Lower lobe of right lung (tissue), 2 donors: ENCODE data around the gene RPS18. TPM values are rescaled to one million over a fixed set of nuclear protein-coding genes. Genes with fewer than 3 reads are reported as not detected.
A peak's percentile ranks its signal among the peaks of the same experiment; 100 is the strongest.

Experiments
- ATAC-seq, 2 donors: fragments of 200-7000 bp; cut with Tn5 transposase; one replicate each; pipeline ENCODE4 v1.9.1; 2020 to 2022; ENCODE audit warnings: mild to moderate bottlenecking in 2 of 2, moderate library complexity in 2 of 2
- DNase-seq: peaks from one replicate; pipeline ENCODE4 v3.0.0-alpha.2; 2020
- H3K27ac ChIP-seq: fragments of 200-600 bp; one replicate; pipeline ENCODE4 v1.8.0; 2022
- H3K27me3 ChIP-seq: fragments of 200-600 bp; one replicate; pipeline ENCODE4 v1.8.0; 2022; ENCODE audit warnings: low read depth
- H3K36me3 ChIP-seq: fragments of 200-600 bp; one replicate; pipeline ENCODE4 v1.8.0; 2022; ENCODE audit warnings: mild to moderate bottlenecking
- H3K4me1 ChIP-seq: fragments of 200-600 bp; one replicate; pipeline ENCODE4 v1.8.0; 2022
- H3K4me3 ChIP-seq: fragments of 200-600 bp; one replicate; pipeline ENCODE4 v1.8.0; 2022; ENCODE audit warnings: mild to moderate bottlenecking
- H3K9me3 ChIP-seq: fragments of 200-600 bp; one replicate; pipeline ENCODE4 v1.8.0; 2022
- CTCF ChIP-seq: fragments of 200-600 bp; IDR thresholded peaks from one replicate; pipeline ENCODE4 v1.8.0; 2022; ENCODE audit warnings: antibody characterized with exemption, mild to moderate bottlenecking
- intact Hi-C: fragments of 100-400 bp; cut with DNase I; formaldehyde crosslinking; loops from one replicate; pipeline ENCODE4 v1.11.0; 2022
- total RNA-seq: library from RNA; stranded (reverse); fragmentation: NEBNext Ultra II Directional; extraction: Animal tissue kit (Norgen Biotek cat#: 25700); gene quantifications from one replicate; pipeline ENCODE4 v1.2.1, GENCODE V29; 2021
- donor health status: DM: no; HTN: yes; CAD: no; lungs with severe emphysema.

RPS18 gene
- total RNA-seq, 1 donor from 2014 or later = 1,662 TPM

- no peak for TF ChIP-seq CTCF
- intact Hi-C loops = no loop called here
Observed at GRCh38 chr6:33296797-33297405, 25.0 kb downstream of the RPS18 start.

GRCh38 chr6:33297406-33297955 is 25.6 kb downstream of the RPS18 start:
- intact Hi-C loops = no loop called here
- peaks cover 55% of the 10 kb centered on the region for H3K36me3 ChIP-seq
- peak; percentile 27 to 49 for ATAC-seq

More at GRCh38 chr6:33296797-33297405, 25.0 kb downstream of the RPS18 start:
- no peaks in the 10 kb centered on the region for H3K9me3 ChIP-seq
- no peak for DNase-seq
- H3K27me3 ChIP-seq = no peaks in the 10 kb centered on the region
- peak overlapping the region; percentile 90 for H3K27ac ChIP-seq
- peak overlapping the region; percentile 70 for H3K4me3 ChIP-seq
- ATAC-seq = no peak
- H3K36me3 ChIP-seq = peaks cover 55% of the 10 kb centered on the region
- peaks cover 38% of the 10 kb centered on the region for H3K4me1 ChIP-seq

GRCh38 chr6:33297956-33298772 is 26.3 kb downstream of the RPS18 start:
- Histone ChIP-seq H3K9me3 (no peaks in the 10 kb centered on the region), H3K4me1 (peaks cover 38% of the 10 kb centered on the region), H3K27me3 (no peaks in the 10 kb centered on the region), H3K36me3 (peaks cover 55% of the 10 kb centered on the region), H3K27ac (peak overlapping the region; percentile 90), H3K4me3 (peak overlapping the region; percentile 70)
- intact Hi-C loops = no loop called here
- DNase-seq = peak; percentile 78
- TF ChIP-seq CTCF = no peak
- peak; percentile 75 to 76 for ATAC-seq

More at GRCh38 chr6:33297406-33297955, 25.6 kb downstream of the RPS18 start:
- Histone ChIP-seq H3K4me1 (peaks cover 38% of the 10 kb centered on the region), H3K27me3 (no peaks in the 10 kb centered on the region), H3K27ac (peak overlapping the region; percentile 90), H3K9me3 (no peaks in the 10 kb centered on the region), H3K4me3 (peak overlapping the region; percentile 70)
- DNase-seq = peak; percentile 80
- TF ChIP-seq CTCF = no peak

DNA sequence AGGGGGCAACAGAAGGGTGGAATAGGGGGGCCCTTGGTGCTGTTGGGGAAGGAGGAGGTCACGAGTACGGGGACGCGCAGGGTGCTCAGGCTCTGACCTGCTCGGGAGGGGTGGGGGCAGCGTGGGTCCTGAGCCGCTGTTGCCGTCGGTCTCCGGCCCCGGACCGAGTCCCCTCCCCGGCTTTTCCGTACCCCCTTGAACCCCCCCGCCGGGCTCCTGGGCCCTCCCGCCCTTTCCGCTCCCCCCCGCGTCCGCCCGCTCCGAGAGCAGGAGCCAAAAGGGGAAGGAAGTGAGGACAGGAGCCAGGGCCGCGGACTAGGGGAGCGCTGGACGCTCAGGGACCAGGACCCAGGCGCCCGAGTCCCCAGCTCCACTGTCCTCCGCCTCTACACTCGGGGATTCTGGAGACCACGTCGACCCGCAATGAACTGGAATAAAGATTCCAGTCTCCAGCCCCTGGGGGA is 26.9 kb downstream of the RPS18 start, which contains the start of gene RGL2:
RGL2 (minus strand) TSS at position 170 of the 464 bp plus-strand sequence. CDS start 332 bp downstream, outside the sequence.
- H3K4me1 ChIP-seq = peaks cover 38% of the 10 kb centered on the region
- peak; percentile 83 to 89 for ATAC-seq
- peak within 1 kb of the TSS; percentile 90 for H3K27ac ChIP-seq
- intact Hi-C loops = no loop called here
- DNase-seq = peak; percentile 92
- H3K27me3 ChIP-seq = no peaks in the 10 kb centered on the region
- peak within 1 kb of the TSS; percentile 70 for H3K4me3 ChIP-seq
- no peaks in the 10 kb centered on the region for H3K9me3 ChIP-seq
- TF ChIP-seq CTCF = no peak
- H3K36me3 ChIP-seq = peaks cover 55% of the 10 kb centered on the region

DNA sequence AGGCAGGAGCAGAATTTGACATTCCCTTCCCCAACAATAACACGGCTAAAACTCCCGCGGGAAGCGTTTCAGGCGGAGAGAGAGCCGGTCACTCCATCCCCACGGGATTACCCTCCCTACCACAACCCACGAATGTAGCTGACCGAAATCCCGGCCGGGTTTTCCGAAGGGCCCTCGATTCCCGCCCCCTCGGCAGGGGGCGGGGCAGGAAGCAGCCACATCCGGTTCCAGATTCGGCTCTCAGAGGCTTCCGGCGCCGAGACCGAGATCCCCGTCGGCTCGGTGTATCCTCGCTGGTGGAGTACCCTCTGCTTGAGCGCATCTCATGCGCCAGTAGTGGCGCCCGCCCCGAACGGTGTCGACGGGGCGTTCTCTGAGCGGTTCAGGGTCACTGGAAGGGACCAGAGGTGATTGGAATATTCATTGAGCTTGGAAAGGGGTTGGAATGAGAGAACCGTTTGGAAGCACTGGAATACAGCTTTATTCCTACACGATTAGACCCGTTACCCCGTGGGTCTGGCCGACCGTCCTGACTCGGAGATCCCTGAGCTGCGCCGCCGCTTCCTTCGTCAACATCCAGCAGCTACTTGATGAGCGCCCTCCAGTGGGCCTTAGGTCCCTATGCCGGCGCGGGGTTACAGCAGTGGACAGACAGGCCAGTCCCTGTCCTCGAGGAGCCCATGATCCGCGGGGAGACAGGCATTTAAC is 27.5 kb downstream of the RPS18 start:
- TF ChIP-seq CTCF = peak; percentile 80
- Histone ChIP-seq H3K27ac (peak overlapping the region; percentile 90), H3K36me3 (peaks cover 55% of the 10 kb centered on the region), H3K9me3 (no peaks in the 10 kb centered on the region), H3K27me3 (no peaks in the 10 kb centered on the region), H3K4me1 (peaks cover 38% of the 10 kb centered on the region), H3K4me3 (peak overlapping the region; percentile 70)
- peak; percentile 93 for DNase-seq
- intact Hi-C loops = no loop called here
- peak; percentile 81 to 83 for ATAC-seq
